NCI-H345 treated with DMSO at 0.1 percent for 48 hours (cell line): Measurements from ENCODE around the gene PARVA.

Experiments used
- DNase-seq: peaks from one replicate; lab custom pipeline; 2025; ENCODE audit not compliant: unreplicated experiment; lab: John Stamatoyannopoulos, UW

The PARVA gene

DNA sequence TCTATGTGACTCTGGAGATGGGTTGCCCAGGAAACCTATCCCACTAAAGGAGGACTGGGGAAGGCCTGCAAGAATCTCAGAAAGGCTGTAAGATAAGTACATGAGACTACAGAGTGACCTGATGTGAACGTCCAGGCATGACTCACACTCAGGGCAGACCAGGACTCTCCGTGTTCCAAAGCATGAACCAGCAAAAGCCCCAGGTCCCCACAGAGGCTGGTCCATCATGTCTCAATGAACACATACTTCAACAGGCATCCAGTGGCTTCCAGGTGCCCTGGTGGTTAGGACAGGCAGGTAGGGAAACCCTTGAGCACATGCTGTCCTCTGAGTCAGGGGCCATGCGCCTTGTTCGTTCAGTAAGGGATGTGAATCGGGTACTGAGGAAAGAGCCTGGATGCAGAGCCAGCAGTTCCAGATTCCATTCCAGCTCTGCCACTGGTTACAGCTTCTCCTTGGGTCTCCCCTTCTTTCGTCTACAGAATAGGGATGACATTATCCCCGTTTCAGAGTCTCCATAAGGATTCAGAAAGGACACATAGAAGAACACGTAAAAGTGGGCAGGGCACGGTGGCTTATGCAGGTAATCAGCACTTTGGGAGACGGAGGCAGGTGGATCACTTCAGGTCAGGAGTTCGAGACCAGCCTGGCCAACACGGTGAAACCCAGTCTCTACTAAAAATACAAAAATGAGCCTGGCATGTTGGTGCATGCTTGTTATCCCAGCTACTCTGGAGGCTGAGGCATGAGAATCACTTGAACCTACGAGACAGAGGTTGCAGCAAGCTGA is 167.8 kb downstream of the PARVA start:
- DNase-seq = no peak

DNA sequence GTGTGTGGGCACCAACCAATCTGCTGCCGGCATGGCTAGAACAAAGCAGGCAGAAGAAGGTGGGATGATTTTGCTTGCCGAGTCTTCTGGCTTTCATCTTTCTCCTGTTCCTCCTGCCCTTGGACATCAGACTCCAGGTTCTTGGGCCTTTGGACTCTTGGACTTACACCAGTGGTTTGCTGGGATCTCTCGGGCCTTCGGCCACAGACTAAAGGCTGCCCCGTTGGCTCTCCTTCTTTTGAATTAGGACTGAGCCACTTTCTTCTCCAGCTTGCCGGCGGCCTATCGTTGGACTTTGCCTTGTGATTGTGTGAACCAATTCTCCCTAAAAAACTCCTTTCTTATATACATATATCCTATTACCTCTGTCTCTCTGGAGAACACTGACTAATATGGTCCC is 168.8 kb downstream of the PARVA start:
- DNase-seq = no peak

DNA sequence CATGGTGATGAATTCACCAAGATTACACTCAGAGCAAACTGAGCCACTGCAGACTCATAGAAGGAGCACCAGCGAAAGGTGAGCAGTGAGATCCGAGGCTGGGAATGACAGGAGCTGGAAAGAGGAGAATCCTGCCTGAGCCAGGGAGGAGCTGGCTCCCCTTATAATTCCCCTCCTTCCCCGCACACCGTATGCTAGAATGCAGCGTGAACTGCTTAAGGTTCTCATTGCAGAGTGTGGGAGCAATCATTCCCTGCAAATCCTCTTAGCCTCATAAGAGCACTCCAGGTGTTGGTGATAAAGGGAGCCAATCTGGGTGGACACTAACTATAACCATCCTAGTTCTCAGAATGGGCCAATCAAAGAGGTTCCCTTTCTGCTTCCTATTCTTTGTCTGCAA is 169.3 kb downstream of the PARVA start:
- no peak for DNase-seq

DNA sequence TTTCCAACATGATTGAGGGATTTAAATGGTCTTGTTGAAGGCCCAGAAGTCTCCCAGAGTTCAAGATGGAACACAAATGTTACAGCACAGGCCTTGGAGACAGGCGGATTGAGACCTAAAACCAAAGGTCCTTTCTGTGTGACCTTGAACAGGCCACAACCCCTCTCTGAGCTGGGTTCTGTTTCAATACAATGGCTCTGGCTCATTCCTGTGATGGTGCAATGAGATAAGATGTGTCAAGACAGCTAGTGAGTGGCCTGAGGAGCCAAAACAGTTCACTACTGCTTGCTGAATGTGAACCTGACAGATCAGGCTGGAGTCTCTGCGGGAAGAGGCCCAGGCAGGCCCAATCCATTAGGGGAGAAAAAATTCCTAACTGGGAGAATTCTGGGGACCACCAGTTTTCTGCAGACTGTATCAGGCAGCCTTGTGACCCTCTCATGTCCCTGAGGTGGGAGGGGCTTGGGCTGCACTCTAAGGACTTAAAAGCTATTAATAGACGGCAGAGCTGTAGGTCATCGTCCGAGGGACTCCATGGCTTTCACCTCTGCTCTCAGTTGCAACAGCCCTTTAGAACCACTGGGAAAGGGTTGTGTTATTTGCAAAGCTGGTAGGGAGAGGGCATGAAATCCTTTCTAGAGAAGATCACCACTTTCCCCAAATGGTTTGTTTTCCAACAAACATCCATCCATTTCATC is 170.7 kb downstream of the PARVA start:
- DNase-seq = no peak

DNA sequence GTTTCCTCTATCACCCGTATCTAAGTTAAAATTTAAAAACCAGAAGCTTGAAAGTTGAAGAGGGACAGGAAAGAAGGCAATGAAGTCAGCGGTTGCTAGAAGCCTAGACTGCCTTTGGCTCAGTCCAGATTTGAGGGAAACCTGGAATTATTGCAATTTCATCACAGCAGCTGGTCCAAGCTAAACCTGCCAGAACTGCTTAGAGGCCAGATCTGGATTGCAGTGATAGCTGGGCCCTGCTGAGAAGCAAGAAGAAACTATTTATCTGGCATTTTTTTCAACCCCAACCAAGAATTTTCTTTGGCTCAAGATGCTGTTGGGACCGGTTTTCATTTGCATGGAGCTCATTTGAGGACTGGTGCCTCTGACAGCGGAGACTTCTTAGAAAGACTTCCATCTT is 175.3 kb downstream of the PARVA start:
- no peak for DNase-seq

DNA sequence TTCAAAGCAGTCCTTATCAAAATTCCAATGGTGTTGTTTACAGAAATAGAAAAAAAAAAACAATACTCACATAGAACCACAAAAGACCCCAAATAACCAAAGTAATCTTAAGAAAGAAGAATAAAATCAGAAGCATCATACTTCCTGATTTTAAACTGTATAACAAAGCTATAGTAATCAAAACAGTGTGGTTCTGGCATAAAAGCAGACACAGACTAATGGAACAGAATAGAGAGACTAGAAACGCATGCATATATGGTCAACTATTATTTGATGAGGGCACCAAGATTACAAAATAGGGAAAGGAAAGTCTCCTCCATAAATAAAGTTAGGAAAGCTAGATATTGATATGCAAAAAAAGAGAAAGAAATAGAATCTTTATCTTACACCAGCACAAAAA is 176.8 kb downstream of the PARVA start:
- no peak for DNase-seq

DNA sequence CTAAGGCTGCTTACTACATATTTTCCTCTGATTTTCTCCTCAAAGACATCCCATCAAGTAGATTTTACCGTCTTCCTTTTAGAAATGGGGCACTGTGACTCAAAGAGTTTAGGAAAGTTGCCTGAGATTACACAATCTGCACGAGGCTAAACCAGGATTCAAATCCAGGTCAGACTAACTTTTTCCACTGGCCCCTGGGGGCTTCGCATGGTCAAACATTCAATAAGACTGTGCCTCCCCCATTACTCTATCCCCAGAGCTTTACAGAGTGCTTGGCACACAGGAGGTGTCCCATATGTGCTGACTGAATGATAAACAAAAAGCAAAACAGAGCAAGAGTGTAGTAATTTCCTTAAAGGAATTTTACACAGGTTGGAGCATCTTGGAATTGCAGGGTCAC is 178.8 kb downstream of the PARVA start:
- no peak for DNase-seq

DNA sequence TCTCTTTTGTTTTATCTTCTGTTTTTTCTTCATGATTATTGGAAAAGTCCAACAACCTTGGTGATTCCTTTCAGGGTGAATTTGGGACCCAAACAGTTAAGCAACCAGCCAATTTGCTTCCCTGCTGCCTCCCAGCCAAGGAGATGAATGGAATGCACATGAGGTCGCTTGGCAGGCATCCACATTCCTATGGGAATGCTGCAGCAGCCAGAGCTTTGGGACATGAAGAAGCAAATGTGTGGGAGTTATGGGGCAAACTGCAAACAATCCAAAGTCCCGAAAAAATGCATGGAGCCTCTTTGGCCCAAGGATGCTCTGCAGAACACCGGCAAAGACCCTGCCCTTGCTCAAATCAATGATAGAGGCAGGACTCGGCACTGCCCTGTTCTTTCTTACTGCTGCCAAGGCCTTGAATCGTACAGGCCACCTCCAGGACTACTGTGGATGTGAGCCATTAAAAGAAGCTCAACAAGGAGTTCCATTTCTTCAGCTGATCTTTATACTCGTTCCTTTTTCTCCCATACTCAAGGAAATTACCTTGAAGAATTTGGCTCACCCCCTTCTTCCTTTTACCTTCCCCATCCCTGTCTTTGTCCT is 179.5 kb downstream of the PARVA start:
- no peak for DNase-seq

DNA sequence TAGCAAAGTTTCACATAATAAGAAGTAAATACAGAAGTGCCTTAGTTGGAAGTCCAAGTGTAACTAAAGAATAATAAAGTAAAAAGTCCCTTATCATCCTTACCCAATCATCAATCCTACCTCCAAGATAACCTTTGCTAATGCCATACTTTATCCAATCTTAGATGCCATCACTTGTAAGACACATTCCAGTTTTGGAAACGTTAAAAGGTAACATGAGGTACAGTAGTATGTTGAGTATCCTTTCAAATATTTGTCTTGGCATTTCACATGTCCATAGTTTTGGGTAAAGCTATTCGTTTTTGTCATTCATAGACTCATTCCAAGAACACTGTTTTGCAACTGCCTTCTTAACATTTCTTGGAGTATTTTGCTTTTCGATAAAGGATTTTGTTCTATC is 181.6 kb downstream of the PARVA start:
- no peak for DNase-seq

DNA sequence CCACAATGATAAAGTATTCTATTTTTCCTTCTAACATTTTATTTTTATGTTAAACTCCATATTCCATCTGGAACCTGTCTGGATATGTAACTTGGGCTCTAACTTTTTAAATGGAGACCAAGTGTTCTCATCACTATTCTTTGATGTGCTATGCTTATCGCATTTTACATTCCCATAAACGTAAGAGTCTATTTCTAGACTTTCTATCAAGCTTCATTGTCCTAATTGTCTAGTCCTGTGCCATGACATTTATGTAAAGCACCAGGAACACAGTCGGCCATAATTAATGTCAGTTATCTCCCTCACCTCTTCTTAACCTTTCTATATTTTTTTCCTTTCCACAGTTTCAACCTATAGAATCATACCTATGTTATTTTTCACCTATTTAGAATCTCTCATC is 183.0 kb downstream of the PARVA start:
- DNase-seq = no peak

DNA sequence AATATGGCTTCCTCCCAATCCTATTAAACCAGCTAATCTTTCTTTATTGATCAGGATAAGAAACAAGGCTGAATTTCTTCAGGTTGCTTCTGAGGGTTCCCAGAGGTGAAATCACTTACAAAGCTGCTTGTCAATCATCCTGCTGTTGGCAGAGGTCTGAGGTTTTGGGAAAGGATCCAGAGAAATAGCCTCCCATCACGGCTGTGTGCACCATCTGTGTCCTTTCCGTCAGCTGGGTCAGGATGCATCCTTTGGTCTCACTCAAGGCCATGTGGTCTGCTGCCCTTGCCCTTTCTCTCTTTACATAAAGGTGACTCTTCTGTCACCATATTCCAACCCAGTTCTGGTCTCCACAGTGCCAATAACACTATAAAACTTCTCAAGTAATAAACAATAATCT is 183.5 kb downstream of the PARVA start:
- no peak for DNase-seq

DNA sequence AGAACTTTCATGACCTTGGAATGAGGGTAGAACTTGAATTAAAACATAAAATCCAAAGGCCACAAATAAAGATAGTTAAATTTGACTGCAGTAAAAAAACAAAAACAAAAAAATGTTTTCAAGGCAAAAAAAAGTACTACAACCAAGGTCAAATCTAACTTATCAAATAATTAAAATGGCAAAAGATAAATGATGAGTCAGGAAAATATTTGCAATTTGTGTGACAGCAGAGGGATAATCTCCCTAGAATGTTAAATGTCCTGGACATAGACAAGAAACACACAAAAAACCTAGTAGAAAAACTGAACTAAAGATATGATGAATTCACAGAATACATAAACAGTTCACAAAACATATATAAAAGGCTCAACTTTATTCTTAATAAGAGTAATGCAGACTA is 186.6 kb downstream of the PARVA start:
- DNase-seq = no peak

DNA sequence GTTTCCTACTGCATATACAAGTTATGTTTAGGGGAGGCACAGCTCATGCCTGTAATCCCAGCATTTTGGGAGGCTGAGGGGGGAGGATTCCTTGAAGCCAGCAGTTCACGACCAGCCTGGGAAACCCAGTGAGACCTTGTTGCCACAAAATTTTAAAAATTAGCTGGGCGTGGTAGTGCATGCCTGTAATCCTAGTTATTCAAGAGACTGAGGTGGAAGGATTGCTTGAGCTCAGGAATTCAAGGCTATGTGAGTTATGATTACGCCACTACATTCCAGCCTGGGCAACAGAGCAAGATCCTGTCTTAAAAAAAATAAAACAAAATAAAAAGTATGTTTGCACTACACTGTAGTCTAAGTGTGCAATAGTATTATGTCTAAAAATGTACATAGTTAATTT is 188.0 kb downstream of the PARVA start:
- DNase-seq = no peak

DNA sequence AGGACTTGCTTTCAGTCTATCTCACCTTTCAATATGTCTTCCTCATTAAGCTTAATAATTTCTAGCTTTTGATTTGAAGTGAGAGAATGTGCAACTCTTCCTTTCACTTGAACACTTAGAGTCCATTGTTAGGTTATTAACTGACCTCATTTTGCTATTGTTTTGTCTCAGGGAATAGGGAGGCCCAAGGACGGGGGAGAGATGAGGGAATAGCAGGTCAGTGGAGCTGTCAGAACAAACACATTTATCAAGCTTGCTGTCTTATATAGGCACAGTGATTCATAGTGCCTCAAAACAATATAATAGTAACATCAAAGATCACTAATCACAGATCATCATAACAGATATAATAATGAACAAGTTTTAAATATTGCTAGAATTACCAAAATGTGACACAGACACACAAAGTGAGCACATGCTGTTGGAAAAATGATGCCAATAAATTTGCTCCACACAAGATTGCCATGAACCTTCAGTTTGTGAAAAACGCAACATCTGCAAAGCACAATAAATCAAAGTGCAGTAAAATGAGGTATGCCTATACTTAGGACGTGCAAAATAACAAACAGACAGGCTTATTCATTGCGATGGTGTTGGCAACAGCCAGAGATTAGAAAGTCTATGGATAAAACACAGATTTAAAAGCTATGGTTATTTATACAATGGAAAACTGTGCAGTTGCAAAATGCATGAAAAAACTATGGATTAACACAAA is 190.5 kb downstream of the PARVA start:
- no peak for DNase-seq

DNA sequence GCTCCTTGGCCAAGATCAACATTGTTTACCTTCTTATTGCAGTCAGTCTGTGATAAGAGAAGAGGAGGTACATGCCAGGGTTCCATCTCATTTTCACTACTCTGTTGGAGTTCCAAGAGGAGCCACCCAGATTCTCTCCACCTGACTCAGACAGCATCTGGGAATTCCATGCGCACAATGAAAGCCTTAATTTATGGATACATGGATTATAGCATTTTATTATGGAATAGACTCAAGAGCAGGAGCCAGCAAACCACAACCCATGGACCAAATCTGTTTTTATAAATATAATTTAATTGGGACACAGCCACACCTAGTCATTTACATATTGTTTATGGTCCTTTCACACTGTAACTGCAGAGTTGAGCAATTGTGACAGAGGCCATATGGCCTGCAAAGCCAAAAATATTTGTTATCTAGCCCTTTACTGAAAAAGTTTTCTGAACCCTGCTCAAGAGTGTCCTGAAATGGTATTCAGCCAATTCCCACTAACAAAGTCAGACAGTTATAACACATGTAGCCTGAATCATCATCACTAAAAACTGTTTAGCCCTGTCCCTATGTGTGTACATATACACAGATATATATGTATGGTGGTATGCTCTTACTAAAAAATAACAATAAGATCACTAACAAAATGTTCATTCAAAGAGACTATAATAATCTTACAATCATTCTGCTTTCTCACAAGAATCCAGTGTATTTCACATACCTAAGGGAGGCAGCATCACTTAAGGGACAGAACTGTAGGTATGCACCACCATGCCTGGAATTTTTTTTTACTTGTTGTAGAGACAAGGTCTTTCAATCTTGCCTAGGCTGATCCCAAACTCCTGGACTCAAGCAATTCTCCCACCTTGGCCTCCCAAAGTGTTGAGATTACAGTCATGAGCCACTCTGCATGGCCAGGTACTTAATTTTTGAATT is 192.4 kb downstream of the PARVA start:
- no peak for DNase-seq

DNA sequence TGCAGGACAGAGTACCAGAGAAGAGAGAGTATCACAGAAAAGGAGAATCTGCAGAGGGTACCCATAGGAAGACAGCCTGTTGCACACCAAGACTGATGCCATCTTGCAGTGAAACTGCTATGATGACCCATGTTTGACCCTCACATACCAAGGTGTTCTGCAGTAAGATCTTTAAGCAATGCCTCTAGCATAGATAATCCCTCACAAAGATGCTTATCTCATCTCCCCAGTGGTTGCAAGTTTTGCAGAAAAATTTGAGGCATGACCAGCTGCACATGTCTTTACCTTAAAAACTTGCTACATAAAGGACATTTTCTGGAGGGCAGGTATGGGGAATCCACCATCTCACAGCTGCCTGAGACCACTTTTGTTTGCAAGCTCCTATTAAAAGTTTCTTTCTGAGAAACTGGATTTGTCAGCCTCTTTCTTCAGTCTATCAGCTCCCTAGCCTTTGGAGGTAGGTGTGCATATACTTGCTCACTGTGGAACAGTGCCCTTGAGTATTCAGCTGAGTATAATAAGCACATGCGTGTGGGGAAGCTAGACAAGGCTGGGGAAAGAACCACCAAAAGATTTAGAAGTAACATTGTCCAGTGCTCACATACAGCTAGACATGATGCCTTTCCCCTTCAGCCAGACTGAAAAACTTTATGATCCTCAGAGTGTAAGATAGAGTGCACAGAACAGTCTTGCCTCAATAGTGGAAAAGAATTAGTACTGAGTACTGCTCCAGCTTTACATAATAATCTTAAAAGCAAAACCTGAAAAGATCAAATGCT is 196.5 kb downstream of the PARVA start:
- DNase-seq = no peak

DNA sequence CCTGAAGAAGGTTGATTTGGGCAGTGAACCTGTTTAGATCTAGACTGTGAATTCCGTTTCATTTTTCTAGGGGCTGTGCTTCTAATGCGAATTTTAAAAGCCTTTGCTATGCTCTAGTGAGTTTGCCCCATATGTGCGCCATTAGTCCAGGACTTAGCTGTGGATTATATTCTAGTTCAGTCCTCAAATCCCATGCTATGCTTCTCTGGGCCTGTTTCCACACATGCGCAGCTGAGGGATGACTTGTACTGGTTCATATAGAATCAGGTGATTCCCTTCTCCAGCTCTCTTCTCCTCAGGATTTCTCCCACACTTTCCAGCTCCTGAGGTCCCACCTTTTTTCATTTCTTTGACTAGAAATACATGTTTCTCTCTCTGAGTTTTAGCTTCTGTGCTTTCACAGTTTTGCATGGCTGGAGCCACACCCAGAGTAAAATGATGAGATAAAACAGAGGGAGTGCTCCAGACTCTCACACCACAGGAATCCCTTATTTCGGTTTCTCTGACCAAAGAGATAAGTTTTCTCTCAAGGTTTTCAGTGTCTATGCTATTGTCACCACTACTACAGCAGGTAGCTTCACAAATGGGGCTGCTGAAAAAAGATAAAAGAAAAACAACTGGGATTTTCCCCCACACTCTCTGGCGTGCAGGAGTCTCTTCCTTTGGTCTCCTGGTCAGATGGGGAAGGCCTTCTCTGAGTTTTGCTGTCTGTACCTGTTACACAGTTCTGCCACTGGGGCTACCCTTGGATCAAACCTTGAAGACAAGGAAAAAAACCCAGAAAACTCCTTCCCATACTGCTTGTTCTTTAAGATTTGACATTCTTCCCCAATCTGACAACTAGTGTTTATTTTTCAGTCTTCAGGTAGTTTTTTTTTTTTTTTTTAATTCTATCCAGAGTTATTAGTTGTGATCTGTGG is 200.6 kb downstream of the PARVA start:
- no peak for DNase-seq

DNA sequence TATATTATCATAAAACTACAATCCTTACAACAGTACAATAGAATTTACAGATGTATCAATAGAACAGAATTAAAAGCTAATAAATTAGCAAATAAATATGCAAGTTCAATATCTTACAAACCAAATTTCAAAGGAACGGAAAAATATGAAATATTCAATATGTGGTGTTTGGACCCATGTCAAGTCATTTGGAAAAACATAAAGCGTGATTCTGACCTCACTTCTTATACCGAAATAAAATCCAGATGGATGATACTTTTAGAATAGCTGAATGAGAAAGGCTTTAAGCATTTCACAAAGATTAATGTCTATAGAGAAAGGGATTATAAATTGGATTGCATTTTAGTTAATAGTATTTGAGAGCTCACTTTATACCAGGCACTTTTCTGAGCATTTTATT is 204.0 kb downstream of the PARVA start:
- DNase-seq = no peak

DNA sequence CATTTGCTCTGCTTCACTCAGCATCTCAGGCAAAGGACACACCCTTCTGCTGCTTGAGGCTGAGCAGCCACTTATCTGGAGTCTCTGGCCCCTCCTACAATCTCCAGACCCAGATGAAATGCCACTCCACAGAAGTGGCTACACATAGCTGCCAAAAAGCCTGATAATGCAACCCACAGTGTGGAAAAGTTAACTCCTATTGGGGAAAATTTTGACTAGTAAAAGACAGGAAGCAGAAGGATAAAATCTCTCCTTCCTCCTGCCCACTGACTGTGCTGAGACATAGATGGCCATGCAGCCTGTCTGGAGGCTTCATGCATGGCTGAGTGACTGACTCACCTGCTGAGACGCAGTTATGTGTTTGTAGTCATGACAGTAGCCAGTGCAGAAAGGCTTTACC is 204.6 kb downstream of the PARVA start:
- peak; percentile 20 for DNase-seq
